Measurements from ENCODE around the gene DHPS. TPM values are rescaled to one million over a fixed set of nuclear protein-coding genes. Genes with fewer than 3 reads are reported as not detected.

Gene DHPS
- total and polyA plus RNA-seq, 2 of the 13 experiments (the other 11 are each of a cell fraction or from before 2014, with no cell fraction given), result 43.3 to 84.3 TPM

GRCh38 chr19:12723641-12724426 is 42.2 kb upstream of the DHPS start, which contains the start of gene TNPO2 (continued):
- no peak for TF ChIP-seq CREB3 (CRISPR knock-in tag; IDR thresholded peaks at IDR 0.05)
- TF ChIP-seq NFE2L2 (IDR thresholded peaks at IDR 0.05; ENCODE audit: low read length), result no peak
- no peak for TF ChIP-seq IKZF1 (IDR thresholded peaks at IDR 0.05)
- no peak for TF ChIP-seq EP300 (IDR thresholded peaks at IDR 0.05; ENCODE audit: low read depth in 2 of 2, low read length in 2 of 2)
- no peak; the same call in 1 of the 2 replicates for TF ChIP-seq EP300 (CRISPR knock-in tag; IDR thresholded peaks at IDR 0.05; ENCODE audit: borderline replicate concordance)
- peak; percentile 48; the same call in 1 of the 2 replicates for TF ChIP-seq NFYC (CRISPR knock-in tag; IDR thresholded peaks at IDR 0.05)
- peak; percentile 71; the same call in 1 of the 2 replicates for TF ChIP-seq ZNF598 (CRISPR knock-in tag; IDR thresholded peaks at IDR 0.05; ENCODE audit: borderline replicate concordance)
- TF ChIP-seq JUN (CRISPR knock-in tag; IDR thresholded peaks at IDR 0.05), result no peak
- no peak for TF ChIP-seq ZNF546 (CRISPR knock-in tag; conservative IDR thresholded peaks at IDR 0.05)
- TF ChIP-seq MBNL3 (CRISPR knock-in tag; conservative IDR thresholded peaks at IDR 0.05), result no peak
- no peak for TF ChIP-seq SMC3 (IDR thresholded peaks at IDR 0.05; ENCODE audit: low read length)
- peak; percentile 97 for TF ChIP-seq MXD4 (CRISPR knock-in tag; IDR thresholded peaks at IDR 0.05)
- TF ChIP-seq ZSCAN20 (CRISPR knock-in tag; IDR thresholded peaks at IDR 0.05; ENCODE audit: borderline replicate concordance), result no peak
- TF ChIP-seq GLMP (CRISPR knock-in tag; IDR thresholded peaks at IDR 0.05; ENCODE audit: borderline replicate concordance), result no peak
- TF ChIP-seq, protein P1, sequence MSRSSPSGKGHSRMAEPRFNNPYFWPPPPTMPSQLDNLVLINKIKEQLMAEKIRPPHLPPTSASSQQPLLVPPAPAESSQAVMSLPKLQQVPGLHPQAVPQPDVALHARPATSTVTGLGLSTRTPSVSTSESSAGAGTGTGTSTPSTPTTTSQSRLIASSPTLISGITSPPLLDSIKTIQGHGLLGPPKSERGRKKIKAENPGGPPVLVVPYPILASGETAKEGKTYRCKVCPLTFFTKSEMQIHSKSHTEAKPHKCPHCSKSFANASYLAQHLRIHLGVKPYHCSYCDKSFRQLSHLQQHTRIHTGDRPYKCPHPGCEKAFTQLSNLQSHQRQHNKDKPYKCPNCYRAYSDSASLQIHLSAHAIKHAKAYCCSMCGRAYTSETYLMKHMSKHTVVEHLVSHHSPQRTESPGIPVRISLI (CRISPR knock-in tag; IDR thresholded peaks at IDR 0.05; ENCODE audit: borderline replicate concordance), result peak; percentile 8; the same call in 1 of the 2 replicates
- TF ChIP-seq KDM5B (CRISPR knock-in tag; IDR thresholded peaks at IDR 0.05; ENCODE audit: borderline replicate concordance), result peak; percentile 66; the same call in 1 of the 2 replicates
- TF ChIP-seq ZNF747 (CRISPR knock-in tag; IDR thresholded peaks at IDR 0.05; ENCODE audit: borderline replicate concordance), result peak; percentile 44; the same call in 1 of the 2 replicates
- no peak; the same call in 1 of the 2 replicates for TF ChIP-seq GMEB2 (CRISPR knock-in tag; IDR thresholded peaks at IDR 0.05; ENCODE audit: low read depth)
- peak; percentile 43 for TF ChIP-seq YY1 (IDR thresholded peaks at IDR 0.05; ENCODE audit: insufficient read depth, insufficient replicate concordance, low read depth, low read length)
- TF ChIP-seq ZGPAT (CRISPR knock-in tag; IDR thresholded peaks at IDR 0.05), result peak; percentile 29; the same call in 1 of the 2 replicates
- no peak for TF ChIP-seq U2AF1 (optimal IDR thresholded peaks at IDR 0.05; ENCODE audit: low read depth, low read length)
- no peak; the same call in 1 of the 2 replicates for TF ChIP-seq ETV6 (CRISPR knock-in tag; conservative IDR thresholded peaks at IDR 0.05)
